Thyroid gland (tissue), 4 donors: ENCODE results near the gene RNF6.

ENCODE experiments used
- POLR2A ChIP-seq, 2 donors: fragments of 450-650 bp; IDR thresholded peaks; one replicate each; pipeline ENCODE4 v1.6.1; 2017; ENCODE audit warnings: antibody characterized with exemption in 2 of 2, mild to moderate bottlenecking in 2 of 2, moderate library complexity in 1 of 2
- TF ChIP-seq, protein P1 (sequence below), 6 experiments: fragments of 200-600 bp in 3 of 6; fragments of 450-650 bp in 3 of 6; sonication (generic) in 3 of 6; IDR thresholded peaks; one replicate each; pipeline ENCODE4 v1.5.1; 2016 to 2019; ENCODE audit warnings: antibody characterized with exemption in 6 of 6, mild to moderate bottlenecking in 2 of 6, inconsistent platforms in 1 of 6, moderate library complexity in 1 of 6

DNA sequence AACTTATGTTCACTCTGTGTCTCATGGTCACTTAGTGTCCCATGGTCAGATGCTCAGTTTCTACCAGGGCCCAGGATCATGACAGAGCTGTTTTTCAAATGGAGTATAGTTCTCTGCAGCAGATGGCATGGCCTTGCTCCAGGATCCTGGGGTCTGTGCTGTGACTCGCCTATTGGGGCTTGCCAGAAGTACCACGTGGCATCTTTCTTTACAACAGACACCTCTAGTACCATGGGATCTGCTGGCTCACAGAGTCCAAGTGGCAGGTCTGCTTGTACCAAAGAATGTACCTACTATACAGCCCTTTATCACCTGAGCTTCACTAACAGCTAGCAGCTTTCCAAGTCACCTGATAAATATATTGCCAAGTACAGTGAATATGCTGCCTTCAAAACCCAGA is 6.0 kb upstream of the RNF6 start:
- TF ChIP-seq, protein P1, sequence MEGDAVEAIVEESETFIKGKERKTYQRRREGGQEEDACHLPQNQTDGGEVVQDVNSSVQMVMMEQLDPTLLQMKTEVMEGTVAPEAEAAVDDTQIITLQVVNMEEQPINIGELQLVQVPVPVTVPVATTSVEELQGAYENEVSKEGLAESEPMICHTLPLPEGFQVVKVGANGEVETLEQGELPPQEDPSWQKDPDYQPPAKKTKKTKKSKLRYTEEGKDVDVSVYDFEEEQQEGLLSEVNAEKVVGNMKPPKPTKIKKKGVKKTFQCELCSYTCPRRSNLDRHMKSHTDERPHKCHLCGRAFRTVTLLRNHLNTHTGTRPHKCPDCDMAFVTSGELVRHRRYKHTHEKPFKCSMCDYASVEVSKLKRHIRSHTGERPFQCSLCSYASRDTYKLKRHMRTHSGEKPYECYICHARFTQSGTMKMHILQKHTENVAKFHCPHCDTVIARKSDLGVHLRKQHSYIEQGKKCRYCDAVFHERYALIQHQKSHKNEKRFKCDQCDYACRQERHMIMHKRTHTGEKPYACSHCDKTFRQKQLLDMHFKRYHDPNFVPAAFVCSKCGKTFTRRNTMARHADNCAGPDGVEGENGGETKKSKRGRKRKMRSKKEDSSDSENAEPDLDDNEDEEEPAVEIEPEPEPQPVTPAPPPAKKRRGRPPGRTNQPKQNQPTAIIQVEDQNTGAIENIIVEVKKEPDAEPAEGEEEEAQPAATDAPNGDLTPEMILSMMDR (IDR thresholded peaks at IDR 0.05) = no peak
- no peak for TF ChIP-seq POLR2A (IDR thresholded peaks at IDR 0.05)
